Measurements from ENCODE around the gene ZNF493.

ZNF493 gene

DNA sequence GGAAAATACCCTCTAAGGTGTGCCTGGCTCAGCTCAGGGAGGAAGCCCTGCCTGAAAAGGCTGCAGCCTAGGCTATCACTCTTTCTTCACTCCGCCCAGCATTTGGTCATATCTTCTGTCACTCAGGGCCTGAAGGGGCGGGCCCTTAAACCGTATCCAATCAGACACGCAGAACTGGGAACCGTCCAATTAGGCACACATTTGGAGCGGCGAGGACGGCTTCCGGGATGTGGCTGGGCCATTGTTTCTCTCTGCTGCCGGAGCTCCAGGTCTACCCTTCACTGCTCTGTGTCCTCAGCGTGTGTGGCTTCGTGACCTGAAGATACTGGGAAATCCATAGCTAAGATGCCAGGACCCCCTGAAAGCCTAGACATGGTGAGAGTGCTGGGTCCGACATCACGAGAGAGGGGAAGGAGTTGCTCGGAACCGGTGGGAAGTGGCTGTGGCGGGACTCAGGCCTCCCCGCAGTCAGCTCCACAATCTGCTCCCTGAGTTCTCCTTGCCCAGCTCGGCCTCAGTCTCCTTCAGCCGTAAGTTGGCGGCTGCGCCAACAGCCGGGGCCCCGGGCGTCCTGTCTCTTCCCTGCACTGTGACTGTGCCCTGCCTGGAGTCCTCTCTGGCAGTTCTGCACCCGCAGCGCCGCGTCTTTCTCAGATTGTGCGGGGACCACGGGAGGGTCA is at the start of gene ZNF493:
Gene ZNF493, plus strand, starts transcription at position 241 of the 680 bp plus-strand sequence. Its CDS starts 105 bp downstream, at position 346.
- peak; percentile 87 for DNase-seq (ENCODE audit: low spot score)

DNA sequence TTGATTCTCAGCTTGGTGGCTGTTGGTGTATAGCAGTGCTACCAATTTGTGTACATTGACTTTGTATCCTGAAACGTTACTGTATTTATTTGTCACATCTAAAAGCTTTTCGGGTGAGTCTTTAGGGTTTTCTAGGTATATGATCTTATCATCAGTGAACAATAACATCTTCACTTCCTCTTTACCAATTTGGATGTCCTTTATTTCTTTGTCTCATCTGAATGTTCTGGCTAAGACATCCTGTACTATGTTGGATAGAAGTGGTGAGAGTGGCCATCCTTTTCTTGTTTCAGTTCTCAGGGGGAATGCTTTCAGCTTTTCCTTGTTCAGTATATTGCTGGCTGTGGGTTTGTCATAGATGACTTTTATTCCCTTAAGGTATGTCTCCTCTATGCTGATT is 44.1 kb upstream of the ZNF493 start:
- no peak for DNase-seq (ENCODE audit: low spot score)

DNA sequence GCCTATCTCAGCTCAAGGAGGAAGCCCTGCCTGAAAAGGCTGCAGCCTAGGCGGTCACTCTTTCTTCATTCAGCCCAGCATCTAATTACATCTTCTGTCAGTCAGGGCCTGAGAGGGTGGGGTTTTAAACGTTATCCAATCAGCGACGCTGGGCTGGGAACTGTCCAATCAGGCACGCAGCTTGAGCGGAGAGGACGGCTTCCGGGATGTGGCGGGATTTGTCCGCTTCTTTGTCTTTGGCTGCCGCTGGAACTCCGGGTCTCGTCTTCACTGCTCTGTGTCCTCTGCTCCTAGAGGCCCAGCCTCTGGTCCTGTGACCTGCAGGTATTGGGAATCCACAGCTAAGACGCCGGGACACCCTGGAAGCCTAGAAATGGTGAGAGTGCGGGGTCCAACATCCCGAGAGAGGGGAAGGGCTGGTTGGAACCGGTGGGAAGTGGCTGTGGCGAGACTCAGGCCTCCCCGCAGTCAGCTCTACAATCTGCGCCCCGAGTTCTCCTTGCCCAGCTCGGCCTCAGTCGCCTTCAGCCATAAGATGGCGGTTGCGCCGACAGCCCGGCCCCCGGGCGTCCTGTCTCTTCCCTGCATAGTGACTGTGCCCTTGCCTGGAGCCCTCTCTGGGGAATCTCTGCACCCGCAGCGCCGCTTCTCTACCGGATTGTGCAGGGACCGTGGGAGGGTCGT is 38.0 kb upstream of the ZNF493 start, which contains the start of gene ZNF738:
Gene ZNF738, plus strand, starts transcription at position 233 of the 684 bp plus-strand sequence. Its CDS starts 141 bp downstream, at position 374.
- DNase-seq (ENCODE audit: low spot score), result peak; percentile 97

DNA sequence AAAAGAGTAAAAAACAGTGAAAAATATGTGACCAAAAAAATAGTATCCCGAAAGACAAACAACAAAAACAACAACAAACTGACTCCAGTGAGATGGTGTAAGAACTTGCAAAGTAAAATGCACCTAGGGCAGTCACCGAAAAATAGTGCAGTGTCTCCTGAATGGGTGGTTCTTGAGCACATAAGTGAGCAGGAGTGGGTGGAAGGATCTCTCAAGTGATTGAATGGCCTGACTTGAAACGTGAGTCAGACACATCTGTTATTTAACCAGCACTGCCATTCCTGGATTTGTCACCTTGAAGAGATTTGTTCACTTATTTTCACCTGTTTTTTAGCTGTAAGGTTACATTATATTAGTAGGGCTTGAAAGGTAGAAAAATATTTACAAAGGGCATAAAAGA is 34.6 kb upstream of the ZNF493 start:
- no peak for DNase-seq (ENCODE audit: low spot score)

DNA sequence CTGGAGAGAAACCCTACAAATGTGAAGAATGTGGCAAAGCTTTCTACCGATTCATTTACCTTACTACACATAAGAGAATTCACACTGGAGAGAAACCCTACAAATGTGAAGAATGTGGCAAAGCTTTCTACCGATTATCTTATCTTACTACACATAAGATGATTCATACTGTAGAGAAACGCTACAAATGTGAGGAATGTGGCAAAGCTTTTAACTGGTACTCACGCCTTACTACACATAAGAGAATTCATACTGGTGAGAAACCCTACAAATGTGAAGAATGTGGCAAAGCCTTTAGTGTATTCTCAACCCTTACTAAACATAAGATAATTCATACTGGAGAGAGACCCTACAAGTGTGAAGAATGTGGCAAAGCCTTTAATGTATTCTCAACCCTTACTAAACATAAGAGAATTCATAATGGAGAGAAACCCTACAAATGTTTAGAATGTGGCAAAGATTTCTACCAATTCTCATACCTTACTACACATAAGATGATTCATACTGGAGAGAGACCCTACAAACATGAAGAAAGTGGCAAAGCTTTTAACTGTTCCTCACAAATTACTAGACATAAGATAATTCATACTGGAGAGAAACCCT is 12.9 kb upstream of the ZNF493 start:
- no peak for DNase-seq (ENCODE audit: low spot score)

DNA sequence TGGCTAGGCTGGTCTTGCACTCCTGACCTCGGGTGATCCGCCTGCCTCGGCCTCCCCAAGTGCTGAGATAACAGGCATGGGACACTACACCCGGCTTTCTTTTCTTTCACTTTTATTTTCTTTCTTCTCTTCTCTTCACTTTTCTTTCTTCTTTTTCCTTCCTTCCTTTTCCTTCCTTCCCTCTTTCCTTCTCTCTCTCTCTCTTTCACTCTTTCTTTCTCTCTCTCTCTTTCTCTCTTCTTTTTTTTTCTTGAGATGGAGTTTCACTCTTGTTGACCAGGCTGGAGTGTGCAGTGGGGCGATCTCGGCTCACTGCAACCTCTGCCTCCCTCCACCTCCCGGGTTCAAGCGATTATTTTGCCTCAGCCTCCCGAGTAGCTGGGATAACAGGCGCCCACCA is 812 bp upstream of the ZNF493 start:
- DNase-seq (ENCODE audit: low spot score), result no peak

DNA sequence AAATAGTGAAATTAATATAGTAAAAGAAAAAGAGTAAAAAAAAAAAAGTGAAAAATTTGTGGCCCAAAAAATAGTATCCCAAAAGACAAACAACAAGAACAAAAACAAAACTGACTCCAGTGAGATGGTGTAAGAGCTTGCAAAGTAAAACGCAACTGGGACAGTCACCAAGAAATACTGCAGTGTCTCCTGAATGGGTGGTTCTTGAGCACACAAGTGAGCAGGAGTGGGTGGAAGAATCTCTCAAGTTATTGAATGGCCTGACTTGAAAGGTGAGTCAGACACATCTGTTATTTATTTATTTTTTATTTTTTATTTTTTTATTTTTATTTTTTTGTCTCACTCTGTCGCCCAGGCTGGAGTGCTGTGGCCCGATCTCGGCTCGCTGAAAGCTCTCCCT is 1.9 kb downstream of the ZNF493 start:
- DNase-seq (ENCODE audit: low spot score), result no peak

DNA sequence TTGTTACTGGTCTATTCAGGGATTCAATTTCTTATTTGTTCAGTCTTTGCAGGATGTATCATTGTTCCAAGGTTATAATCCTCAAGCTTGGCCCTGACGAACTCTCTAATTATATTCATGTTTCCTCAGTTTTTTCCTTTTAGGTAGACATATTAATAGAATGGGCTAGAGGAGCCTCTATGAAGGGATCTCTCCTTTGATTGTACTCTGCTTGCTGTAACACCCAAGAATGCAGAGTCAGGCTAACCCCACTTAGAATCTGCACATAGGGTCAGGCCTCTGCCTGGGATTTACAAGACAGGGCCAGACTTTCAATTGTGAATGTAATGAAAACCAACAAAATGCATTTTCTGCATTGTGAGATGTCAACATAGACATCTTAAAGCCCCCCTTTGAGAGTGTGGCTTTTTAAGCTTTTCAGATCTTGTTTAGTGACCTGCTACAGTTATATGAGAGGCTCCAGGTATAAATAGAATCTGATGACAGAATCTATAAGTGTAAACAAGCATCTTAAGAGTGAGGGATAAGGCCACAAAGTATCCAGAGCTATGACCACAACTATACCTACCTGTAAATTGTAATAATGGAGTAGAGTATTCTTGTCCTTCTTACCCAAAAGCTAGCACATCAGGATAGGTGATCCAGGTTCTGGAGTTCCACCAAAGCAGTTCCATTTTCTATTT is 5.5 kb downstream of the ZNF493 start:
- no peak for DNase-seq (ENCODE audit: low spot score)

DNA sequence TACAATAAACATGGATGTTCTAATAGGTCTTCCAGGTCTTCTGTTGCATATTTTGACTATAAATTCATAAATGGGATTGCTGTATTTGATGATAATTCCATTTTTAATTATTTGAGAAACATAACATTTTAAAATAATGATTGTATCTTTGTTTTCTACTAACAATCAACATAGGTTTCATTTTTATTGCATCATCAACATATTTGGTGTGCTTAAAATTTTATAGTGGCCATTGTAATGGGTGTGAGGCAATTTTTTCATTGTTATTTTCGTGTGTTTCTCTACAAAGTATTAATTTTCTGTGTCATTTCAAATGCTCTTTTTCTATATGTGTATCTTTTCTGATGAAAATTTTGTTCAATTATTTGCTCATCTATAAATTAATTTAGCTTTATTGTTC is 13.2 kb downstream of the ZNF493 start:
- no peak for DNase-seq (ENCODE audit: low spot score)

DNA sequence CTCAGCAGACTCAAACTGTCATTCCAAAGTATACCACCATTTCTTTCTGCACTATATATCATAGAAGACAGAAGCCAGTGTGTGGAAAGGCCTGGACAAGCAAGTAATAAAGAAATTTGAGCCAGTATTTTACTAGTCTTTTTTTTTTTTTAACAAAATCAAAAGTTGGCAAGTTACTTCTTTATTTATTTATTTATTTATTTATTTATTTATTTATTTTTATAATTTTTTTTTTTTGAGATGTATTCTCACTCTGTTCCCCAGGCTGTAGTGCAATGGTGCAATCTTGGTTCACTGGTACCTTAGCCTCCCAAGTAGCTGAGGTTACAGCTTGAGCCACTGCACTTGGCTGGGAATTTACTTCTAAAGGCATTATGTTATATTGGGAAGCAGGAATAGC is 25.3 kb downstream of the ZNF493 start:
- no peak for DNase-seq (ENCODE audit: low spot score)

DNA sequence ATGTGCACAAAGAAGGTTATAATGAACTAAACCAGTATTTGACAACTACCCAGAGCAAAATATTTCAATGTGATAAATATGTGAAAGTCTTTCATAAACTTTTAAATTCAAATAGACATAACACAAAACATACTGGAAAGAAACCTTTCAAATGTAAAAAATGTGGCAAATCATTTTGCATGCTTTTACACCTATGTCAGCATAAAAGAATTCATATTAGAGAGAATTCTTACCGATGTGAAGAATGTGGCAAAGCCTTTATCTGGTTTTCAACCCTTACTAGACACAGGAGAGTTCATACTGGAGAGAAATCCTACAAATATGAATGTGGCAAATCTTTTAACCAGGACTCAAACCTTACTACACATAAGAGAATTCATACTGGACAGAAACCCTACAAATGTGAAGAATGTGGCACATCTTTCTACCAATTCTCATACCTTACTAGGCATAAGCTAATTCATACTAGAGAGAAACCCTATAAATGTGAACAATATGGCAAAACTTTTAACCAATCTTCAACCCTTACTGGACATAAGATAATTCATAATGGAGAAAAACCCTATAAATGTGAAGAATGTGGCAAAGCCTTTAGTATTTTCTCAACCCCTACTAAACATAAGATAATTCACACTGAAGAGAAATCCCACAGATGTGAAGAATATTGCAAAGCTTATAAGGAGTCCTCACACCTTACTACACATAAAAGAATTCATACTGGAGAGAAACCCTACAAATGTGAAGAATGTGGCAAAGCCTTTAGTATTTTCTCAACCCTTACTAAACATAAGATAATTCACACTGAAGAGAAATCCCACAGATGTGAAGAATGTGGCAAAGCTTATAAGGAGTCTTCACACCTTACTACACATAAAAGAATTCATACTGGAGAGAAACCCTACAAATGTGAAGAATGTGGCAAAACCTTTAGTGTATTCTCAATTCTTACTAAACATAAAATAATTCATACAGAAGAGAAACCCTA is 26.4 kb downstream of the ZNF493 start:
- no peak for DNase-seq (ENCODE audit: low spot score)

DNA sequence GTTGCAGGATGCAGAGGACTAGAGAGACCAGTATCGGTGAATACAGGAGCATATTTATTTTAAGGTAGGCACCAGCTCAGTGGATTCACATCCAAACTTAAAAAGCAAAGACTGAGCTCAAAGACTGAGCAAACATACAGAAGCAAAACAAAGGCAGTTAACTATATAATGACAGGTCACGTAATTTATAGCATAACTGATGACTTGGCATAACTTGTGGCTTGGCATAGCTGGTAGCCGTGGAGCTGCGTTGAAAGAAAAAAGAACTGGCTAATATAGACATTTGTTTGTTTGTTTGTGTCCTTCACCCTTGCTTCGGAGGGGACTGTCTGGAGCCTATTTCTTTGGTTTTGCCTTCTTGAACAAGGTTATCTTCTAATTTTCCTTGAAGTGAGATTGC is 33.7 kb downstream of the ZNF493 start:
- DNase-seq (ENCODE audit: low spot score), result no peak

DNA sequence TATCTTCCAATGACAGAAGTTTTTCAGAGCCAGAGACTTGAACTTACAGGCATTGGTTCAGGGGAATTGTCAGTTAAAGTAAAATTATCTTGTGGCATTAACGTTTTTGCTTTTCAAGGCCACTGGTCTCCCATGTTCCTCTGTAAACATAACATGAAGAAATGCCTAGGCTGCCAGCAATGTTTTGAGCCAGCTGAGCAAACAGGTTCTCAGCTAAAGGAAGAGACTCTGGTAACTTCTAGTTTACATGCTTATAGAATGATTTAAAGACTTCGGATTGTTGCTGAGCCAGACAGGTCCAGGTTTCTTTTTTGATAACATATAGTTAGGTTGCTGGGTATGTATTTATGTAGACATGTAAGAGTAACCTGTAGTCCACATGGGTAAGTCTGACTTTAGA is 35.7 kb downstream of the ZNF493 start:
- DNase-seq (ENCODE audit: low spot score), result no peak

DNA sequence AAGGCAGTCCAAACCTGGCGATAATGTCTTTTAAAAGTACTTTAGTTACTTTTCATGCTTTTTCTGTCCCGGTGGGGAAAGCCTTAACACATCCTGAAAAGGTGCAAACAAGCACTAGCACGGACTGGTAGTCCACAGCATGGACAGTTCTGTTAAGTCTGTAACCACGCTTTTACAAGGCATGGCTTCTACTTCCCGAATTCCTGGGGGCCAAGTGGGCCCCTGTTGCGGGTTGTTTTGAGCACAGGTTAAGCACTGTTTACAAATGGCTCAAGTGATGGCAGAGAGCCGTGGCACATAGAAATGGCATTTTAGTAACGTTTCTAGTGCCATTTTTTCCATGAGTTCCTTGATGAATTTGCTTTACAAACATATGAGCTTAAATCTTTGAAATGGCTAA is 37.6 kb downstream of the ZNF493 start:
- DNase-seq (ENCODE audit: low spot score), result no peak

DNA sequence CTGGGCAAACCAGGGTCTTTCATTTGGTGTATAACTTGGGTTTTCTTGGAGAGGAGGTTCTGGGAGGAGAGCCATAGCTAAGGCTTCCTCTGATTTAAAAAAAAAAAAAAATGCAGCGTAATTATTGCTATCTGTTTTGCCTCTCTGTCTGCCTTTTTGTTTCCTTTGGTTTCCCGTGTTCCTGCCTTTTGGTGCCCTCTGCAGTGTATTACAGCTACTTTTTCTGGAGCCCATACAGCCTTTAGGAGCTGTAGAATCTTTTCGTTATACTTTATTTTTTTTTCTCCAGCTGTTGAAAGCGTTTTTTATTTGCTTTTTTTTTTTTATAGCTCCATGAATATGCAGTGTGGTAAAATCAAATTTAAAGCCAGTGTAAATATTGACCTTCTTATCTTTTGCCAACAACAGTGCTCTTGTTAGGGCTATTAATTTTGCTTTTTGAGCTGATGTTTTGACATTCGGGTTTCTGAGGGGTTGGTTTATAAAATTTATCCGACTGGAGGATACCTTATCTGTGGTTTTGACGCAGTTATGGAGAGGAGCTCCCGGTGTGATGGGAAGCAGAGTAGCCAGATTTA is 38.1 kb downstream of the ZNF493 start:
- DNase-seq (ENCODE audit: low spot score), result no peak

DNA sequence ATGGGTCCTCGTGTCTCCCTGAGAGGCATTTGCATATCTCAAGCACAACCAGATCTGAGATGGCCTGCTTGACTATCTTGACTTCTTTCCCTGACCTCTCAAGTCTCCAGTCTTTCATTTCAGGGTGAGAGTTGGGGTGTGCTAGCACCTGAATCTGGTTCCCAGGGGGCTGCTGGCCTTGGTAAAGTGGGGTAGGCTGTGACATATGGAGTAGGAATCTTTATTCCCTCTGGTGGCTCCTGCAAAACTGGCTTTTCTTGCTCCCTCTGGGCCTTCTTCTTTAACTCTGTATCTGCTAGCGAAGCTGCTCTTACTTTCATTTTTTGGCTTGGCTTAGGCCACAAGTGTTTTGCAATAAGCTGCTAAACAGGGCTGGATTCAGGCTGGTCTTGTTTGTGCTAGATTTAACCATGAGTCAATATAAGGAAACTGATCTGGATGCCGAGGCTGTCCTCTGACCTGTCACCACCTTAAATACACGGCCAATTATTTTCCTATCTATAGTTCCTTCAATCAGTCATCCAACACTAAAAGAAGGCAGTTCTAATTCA is 42.3 kb downstream of the ZNF493 start:
- no peak for DNase-seq (ENCODE audit: low spot score)

DNA sequence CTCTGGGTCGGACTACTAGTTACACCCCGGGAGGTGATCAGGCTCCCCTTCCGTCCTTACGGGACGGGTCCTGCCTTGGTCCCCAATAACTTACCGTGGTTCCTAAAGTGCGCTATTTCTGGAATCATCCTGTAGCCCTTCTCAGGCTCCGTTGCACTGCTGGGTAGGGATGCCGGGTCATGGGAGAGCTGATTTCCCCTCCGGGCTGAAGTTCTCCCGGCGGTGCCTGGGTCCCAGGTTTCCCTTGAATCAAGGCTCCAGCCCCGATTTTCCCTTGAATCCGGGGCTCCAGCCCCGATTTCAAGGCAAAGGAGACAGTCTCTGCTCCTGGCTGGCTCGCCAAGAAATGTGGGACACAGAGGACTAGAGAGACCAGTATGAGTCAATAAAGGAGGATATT is 43.4 kb downstream of the ZNF493 start:
- DNase-seq (ENCODE audit: low spot score), result no peak

DNA sequence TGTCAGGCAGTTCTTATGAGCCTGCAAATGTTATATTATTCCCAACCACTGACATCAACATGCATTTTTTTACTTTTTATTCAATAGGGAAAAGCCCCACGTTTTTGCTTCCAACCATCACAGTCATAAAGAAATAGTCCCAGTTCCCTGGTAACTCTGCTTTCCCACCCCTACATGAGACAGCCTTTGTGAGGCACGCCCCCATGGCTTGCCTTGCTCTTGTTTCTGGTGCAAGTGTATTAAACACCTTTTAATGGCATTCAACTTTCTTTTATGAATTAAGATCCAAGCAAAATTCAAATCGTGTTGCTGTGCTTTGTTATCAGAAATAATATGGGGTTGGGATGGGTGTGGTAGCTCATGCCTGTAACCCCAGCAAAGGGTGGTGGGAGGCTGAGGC is 54.3 kb downstream of the ZNF493 start:
- no peak for DNase-seq (ENCODE audit: low spot score)

DNA sequence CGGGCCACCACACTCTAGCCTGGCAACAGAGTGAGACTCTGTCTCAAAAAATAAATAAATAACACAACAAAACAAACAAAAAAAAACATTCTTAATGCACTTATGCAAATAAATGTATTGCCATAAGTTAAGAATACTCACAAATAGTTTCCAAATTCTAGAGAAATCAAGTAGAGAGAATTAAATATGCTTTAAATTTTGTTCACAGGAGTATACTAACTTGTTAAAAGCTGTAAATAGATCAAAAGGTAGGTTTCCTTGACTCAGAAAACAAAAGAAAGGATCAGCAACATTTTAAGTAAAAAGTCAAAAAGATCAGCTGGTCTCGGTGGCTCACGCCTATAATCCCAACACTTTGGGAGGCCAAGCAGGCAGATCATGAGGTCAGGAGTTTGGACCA is 58.0 kb downstream of the ZNF493 start:
- no peak for DNase-seq (ENCODE audit: low spot score)

DNA sequence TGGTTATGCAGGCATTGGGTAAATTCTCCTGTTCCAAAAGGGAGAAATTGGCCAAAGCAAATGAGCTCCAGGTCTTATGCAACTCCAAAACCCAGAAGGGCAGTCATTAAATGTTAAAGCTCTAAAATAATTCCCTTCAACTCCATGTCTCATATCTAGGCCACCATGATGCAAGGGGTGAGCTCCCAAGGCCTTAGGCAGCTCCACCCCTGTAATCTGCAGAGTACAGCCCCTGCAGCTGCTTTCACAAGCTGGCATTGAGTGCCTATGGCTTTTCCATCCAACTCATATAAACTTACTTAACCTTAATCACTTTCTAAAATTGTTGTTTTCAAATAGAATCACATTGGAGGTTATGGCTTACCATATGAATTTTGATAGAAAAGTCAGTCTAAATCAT is 63.8 kb downstream of the ZNF493 start:
- no peak for DNase-seq (ENCODE audit: low spot score)

DNA sequence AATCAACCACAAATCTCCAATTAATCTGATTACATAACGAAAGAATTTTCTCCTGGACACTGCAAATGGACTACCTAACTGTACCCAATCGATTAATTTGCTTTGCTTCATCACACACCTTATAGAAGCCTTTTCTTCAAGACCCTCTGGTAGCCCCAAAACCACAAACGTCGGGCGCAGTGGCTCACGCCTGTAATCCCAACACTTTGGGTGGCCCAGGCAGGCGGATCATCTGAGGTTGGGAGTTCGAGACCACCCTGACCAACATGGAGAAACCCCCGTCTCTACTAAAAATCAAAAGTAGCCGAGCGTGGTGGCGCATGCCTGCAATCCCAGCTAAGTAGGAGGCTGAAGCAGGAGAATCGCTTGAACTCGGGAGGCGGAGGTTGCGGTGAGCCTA is 65.6 kb downstream of the ZNF493 start:
- no peak for DNase-seq (ENCODE audit: low spot score)

Data from iPS-NIHi11 (cell line).